HG03354 (cell line): ENCODE results near the gene KSR2.

ENCODE experiments used
- ATAC-seq: cut with Tn5 transposase; IDR thresholded peaks from one replicate; pipeline ENCODE4 v1.9.1; 2021; ENCODE audit warnings: mild to moderate bottlenecking; ENCODE audit not compliant: unreplicated experiment, poor library complexity, severe bottlenecking

The KSR2 gene

GRCh38 chr12:117457189-117457588, 511.6 kb downstream of the KSR2 start:
- ATAC-seq: no peak

GRCh38 chr12:117456076-117456475, 512.7 kb downstream of the KSR2 start:
- ATAC-seq: no peak

GRCh38 chr12:117453961-117454360, 514.8 kb downstream of the KSR2 start:
- ATAC-seq: no peak

- no peak for ATAC-seq
These were observed 516.7 kb downstream of the KSR2 start for GRCh38 chr12:117452112-117452511.

GRCh38 chr12:117450209-117450608, 518.6 kb downstream of the KSR2 start:
- ATAC-seq: no peak

GRCh38 chr12:117447665-117448366, 521.0 kb downstream of the KSR2 start:
- ATAC-seq: no peak

- ATAC-seq: no peak
These were observed 524.0 kb downstream of the KSR2 start for GRCh38 chr12:117444781-117445180.

GRCh38 chr12:117441751-117442150, 527.0 kb downstream of the KSR2 start:
- ATAC-seq: no peak

- ATAC-seq: no peak
These were observed 528.4 kb downstream of the KSR2 start for GRCh38 chr12:117440384-117440783.

- no peak for ATAC-seq
These were observed 529.2 kb downstream of the KSR2 start for GRCh38 chr12:117439531-117440001.

- ATAC-seq: no peak
These were observed 530.0 kb downstream of the KSR2 start for GRCh38 chr12:117438809-117439208.

GRCh38 chr12:117437516-117438255, 531.1 kb downstream of the KSR2 start:
- ATAC-seq: no peak

- no peak for ATAC-seq
These were observed 534.9 kb downstream of the KSR2 start for GRCh38 chr12:117433878-117434277.

- no peak for ATAC-seq
These were observed 538.5 kb downstream of the KSR2 start for GRCh38 chr12:117430246-117430645.

- no peak for ATAC-seq
These were observed 541.6 kb downstream of the KSR2 start for GRCh38 chr12:117427211-117427610.

GRCh38 chr12:117421987-117422386, 546.8 kb downstream of the KSR2 start:
- ATAC-seq: no peak

- no peak for ATAC-seq
These were observed 547.6 kb downstream of the KSR2 start for GRCh38 chr12:117421068-117421752.

GRCh38 chr12:117417004-117417403, 551.8 kb downstream of the KSR2 start:
- no peak for ATAC-seq

- no peak for ATAC-seq
These were observed 556.2 kb downstream of the KSR2 start for GRCh38 chr12:117412465-117413188.

GRCh38 chr12:117409286-117409685, 559.5 kb downstream of the KSR2 start:
- ATAC-seq: no peak
